Osteoblast (primary cell): Measurements from ENCODE around the gene CD1E. TPM values are rescaled to one million over a fixed set of nuclear protein-coding genes. Genes with fewer than 3 reads are reported as not detected.

Experiments used
- DNase-seq: peaks from one replicate; pipeline ENCODE4 v3.0.0; 2011; ENCODE audit warnings: low spot score, mixed read lengths; ENCODE audit not compliant: insufficient read length; ENCODE audit errors: missing footprints
- H2AFZ ChIP-seq: 2 replicates; pipeline ENCODE4 v1.6.0; 2011; ENCODE audit warnings: mild to moderate bottlenecking, low read length
- H3K27ac ChIP-seq: 2 replicates; pipeline ENCODE4 v1.5.1; 2011; ENCODE audit warnings: mild to moderate bottlenecking, low read depth, low read length, moderate library complexity
- H3K27me3 ChIP-seq: 2 replicates; pipeline ENCODE4 v1.6.0; 2012; ENCODE audit warnings: mild to moderate bottlenecking, control low read depth, inconsistent platforms, low read length, moderate library complexity; ENCODE audit not compliant: insufficient read depth
- H3K36me3 ChIP-seq: 2 replicates; pipeline ENCODE4 v1.5.1; 2011; ENCODE audit warnings: mild to moderate bottlenecking, low read length, control low read depth, moderate library complexity; ENCODE audit not compliant: insufficient read depth
- H3K4me1 ChIP-seq: 2 replicates; pipeline ENCODE4 v1.5.1; 2011; ENCODE audit warnings: mild to moderate bottlenecking, low read length, control low read depth, moderate library complexity; ENCODE audit not compliant: insufficient read depth
- H3K4me2 ChIP-seq: 2 replicates; pipeline ENCODE4 v1.6.0; 2011; ENCODE audit warnings: mild to moderate bottlenecking, low read length; ENCODE audit not compliant: insufficient read depth
- H3K4me3 ChIP-seq: fragments of 200-600 bp; sonication (generic); 3 replicates; pipeline ENCODE4 v1.5.1; 2012; ENCODE audit warnings: mild to moderate bottlenecking, low read length, inconsistent platforms; ENCODE audit not compliant: insufficient read depth
- H3K79me2 ChIP-seq: 2 replicates; pipeline ENCODE4 v1.6.0; 2012; ENCODE audit warnings: mild to moderate bottlenecking, low read length, control low read depth, inconsistent platforms; ENCODE audit not compliant: insufficient read depth
- H3K9me3 ChIP-seq: 2 replicates; pipeline ENCODE4 v1.5.1; 2011; ENCODE audit warnings: low read depth, low read length, control low read depth
- H4K20me1 ChIP-seq: 2 replicates; pipeline ENCODE4 v1.6.0; 2012; ENCODE audit warnings: mild to moderate bottlenecking, low read length, control low read depth; ENCODE audit not compliant: insufficient read depth
- total RNA-seq: library from RNA; depleted of rRNA; stranded (reverse); fragments of >200 nt; gene quantifications from 2 replicates; pipeline ENCODE4 v1.2.3, GENCODE V29; 2012
- TF ChIP-seq, protein P1 (sequence below): IDR thresholded peaks from 2 replicates; pipeline ENCODE4 v1.5.1; 2011; ENCODE audit warnings: mild to moderate bottlenecking, low read depth, low read length, moderate library complexity; ENCODE audit errors: extremely low read depth

CD1E gene
- total RNA-seq, 1 donor: not detected

- no peaks in the 10 kb centered on the region for H4K20me1 ChIP-seq
- TF ChIP-seq, protein P1, sequence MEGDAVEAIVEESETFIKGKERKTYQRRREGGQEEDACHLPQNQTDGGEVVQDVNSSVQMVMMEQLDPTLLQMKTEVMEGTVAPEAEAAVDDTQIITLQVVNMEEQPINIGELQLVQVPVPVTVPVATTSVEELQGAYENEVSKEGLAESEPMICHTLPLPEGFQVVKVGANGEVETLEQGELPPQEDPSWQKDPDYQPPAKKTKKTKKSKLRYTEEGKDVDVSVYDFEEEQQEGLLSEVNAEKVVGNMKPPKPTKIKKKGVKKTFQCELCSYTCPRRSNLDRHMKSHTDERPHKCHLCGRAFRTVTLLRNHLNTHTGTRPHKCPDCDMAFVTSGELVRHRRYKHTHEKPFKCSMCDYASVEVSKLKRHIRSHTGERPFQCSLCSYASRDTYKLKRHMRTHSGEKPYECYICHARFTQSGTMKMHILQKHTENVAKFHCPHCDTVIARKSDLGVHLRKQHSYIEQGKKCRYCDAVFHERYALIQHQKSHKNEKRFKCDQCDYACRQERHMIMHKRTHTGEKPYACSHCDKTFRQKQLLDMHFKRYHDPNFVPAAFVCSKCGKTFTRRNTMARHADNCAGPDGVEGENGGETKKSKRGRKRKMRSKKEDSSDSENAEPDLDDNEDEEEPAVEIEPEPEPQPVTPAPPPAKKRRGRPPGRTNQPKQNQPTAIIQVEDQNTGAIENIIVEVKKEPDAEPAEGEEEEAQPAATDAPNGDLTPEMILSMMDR: no peak
- no peaks in the 10 kb centered on the region for H3K27me3 ChIP-seq
- no peak overlapping the region for H3K4me2 ChIP-seq
- no peaks in the 10 kb centered on the region for H3K4me1 ChIP-seq
- no peaks in the 10 kb centered on the region for H3K79me2 ChIP-seq
- H3K27ac ChIP-seq: no peak overlapping the region
- H2AFZ ChIP-seq: no peak overlapping the region
- no peak overlapping the region for H3K4me3 ChIP-seq
- H3K36me3 ChIP-seq: no peaks in the 10 kb centered on the region
- no peak for DNase-seq
- no peaks in the 10 kb centered on the region for H3K9me3 ChIP-seq
Measured at GRCh38 chr1:158354255-158354654, 561 bp downstream of the CD1E start.

DNA sequence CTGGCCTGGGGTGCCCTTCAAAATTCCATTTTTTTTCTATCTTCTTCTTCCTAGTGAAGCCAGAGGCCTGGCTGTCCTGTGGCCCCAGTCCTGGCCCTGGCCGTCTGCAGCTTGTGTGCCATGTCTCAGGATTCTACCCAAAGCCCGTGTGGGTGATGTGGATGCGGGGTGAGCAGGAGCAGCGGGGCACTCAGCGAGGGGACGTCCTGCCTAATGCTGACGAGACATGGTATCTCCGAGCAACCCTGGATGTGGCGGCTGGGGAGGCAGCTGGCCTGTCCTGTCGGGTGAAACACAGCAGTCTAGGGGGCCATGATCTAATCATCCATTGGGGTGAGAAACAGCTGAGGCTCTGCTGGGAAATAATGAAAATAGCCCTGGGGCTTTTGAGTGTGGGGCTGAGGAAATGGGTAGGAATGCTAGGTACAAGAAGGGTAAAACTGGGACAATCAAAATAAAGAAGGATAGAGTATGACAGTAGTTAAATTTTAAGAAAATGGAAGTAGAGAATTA, 2.1 kb downstream of the CD1E start:
- H2AFZ ChIP-seq: no peak overlapping the region
- H3K27me3 ChIP-seq: no peaks in the 10 kb centered on the region
- H4K20me1 ChIP-seq: no peaks in the 10 kb centered on the region
- H3K4me2 ChIP-seq: no peak overlapping the region
- no peaks in the 10 kb centered on the region for H3K4me1 ChIP-seq
- DNase-seq: no peak
- H3K4me3 ChIP-seq: no peak overlapping the region
- no peaks in the 10 kb centered on the region for H3K9me3 ChIP-seq
- H3K79me2 ChIP-seq: no peaks in the 10 kb centered on the region
- no peaks in the 10 kb centered on the region for H3K36me3 ChIP-seq
- TF ChIP-seq, protein P1: no peak
- H3K27ac ChIP-seq: no peak overlapping the region

DNA sequence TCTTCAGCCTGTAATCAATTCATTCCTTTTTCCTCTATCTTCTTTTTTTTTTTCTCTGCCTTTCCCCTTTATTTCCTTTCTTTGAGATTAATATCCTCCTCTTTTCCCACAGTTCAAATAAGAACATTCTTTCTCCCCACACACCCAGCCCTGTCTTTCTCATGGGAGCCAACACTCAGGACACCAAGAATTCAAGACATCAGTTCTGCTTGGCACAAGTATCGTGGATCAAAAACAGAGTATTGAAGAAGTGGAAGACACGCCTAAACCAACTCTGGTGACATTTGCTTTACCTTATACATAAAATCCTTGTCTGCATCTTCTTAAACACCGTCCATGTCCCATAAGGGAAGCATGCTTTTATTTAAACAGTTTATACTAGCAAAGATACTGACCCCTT, 2.9 kb downstream of the CD1E start:
- Histone ChIP-seq H3K36me3 (no peaks in the 10 kb centered on the region), H3K27ac (no peak overlapping the region), H2AFZ (no peak overlapping the region), H4K20me1 (no peaks in the 10 kb centered on the region), H3K4me2 (no peak overlapping the region), H3K4me1 (no peaks in the 10 kb centered on the region), H3K27me3 (no peaks in the 10 kb centered on the region), H3K9me3 (no peaks in the 10 kb centered on the region), H3K4me3 (no peak overlapping the region), H3K79me2 (no peaks in the 10 kb centered on the region)
- TF ChIP-seq, protein P1: no peak
- no peak for DNase-seq

DNA sequence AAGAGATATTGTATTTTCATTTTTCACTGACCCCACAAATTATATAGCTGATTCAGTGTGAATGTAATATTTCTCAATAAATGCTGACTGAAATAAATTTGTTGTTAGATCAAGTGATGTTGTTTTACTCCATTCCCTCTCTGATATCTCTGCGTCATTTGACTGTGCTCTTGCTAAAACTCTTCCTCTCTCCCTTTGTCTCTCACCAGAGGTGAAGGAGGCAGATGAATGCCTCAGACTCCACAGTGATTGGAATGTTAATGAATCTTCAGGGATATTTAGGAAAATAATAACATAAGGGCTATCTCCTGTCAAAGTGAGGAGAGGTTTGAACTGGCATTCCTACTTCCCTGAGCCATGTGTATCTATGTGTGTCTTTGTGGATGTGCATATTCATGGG, 3.7 kb downstream of the CD1E start:
- Histone ChIP-seq H4K20me1 (no peaks in the 10 kb centered on the region), H3K4me2 (no peak overlapping the region), H3K79me2 (no peaks in the 10 kb centered on the region), H2AFZ (no peak overlapping the region), H3K4me1 (no peaks in the 10 kb centered on the region), H3K36me3 (no peaks in the 10 kb centered on the region), H3K27ac (no peak overlapping the region), H3K4me3 (no peak overlapping the region), H3K27me3 (no peaks in the 10 kb centered on the region), H3K9me3 (no peaks in the 10 kb centered on the region)
- no peak for DNase-seq
- TF ChIP-seq, protein P1: no peak
